ENCODE measurements around the gene HS6ST3. TPM values are rescaled to one million over a fixed set of nuclear protein-coding genes. Genes with fewer than 3 reads are reported as not detected.

Gene HS6ST3
- total RNA-seq, 1 experiment from 2014 or later = 0.11 TPM

GRCh38 chr13:96159725-96160124 is 69.8 kb downstream of the HS6ST3 start:
- Histone ChIP-seq H3K4me3 (ENCODE audit: low read length) (no peak overlapping the region), H3K9me2 (replicated peaks; ENCODE audit: low read length) (no peaks in the 10 kb centered on the region), H3K4me2 (ENCODE audit: low read length) (no peak overlapping the region), H3K4me1 (ENCODE audit: insufficient read depth, low read length) (no peaks in the 10 kb centered on the region), H3K9ac (ENCODE audit: low read length) (no peak overlapping the region), H4K20me1 (ENCODE audit: low read length) (no peaks in the 10 kb centered on the region), H3K9me3 (ENCODE audit: low read length) (no peaks in the 10 kb centered on the region), H3K27ac (ENCODE audit: low read length) (no peak overlapping the region), H3K27me3 (ENCODE audit: low read length) (peaks cover 41% of the 10 kb centered on the region), H2AFZ (ENCODE audit: low read length) (no peak overlapping the region), H3K36me3 (ENCODE audit: low read depth, low read length) (no peaks in the 10 kb centered on the region), H3K79me2 (ENCODE audit: low read length) (no peaks in the 10 kb centered on the region), H3F3A (ENCODE audit: low read length, unreplicated experiment) (no peaks in the 10 kb centered on the region)
- ChIA-PET POLR2A (ENCODE audit: unreplicated experiment) (no interaction called here), CTCF (no interaction called here)
- ATAC-seq = no peak
- no peak for TF ChIP-seq EZH2phosphoT487 (IDR thresholded peaks at IDR 0.05; ENCODE audit: borderline replicate concordance, low read length)
- TF ChIP-seq EZH2 (IDR thresholded peaks at IDR 0.05; ENCODE audit: low read length, unreplicated experiment) = no peak
- TF ChIP-seq, protein P1, sequence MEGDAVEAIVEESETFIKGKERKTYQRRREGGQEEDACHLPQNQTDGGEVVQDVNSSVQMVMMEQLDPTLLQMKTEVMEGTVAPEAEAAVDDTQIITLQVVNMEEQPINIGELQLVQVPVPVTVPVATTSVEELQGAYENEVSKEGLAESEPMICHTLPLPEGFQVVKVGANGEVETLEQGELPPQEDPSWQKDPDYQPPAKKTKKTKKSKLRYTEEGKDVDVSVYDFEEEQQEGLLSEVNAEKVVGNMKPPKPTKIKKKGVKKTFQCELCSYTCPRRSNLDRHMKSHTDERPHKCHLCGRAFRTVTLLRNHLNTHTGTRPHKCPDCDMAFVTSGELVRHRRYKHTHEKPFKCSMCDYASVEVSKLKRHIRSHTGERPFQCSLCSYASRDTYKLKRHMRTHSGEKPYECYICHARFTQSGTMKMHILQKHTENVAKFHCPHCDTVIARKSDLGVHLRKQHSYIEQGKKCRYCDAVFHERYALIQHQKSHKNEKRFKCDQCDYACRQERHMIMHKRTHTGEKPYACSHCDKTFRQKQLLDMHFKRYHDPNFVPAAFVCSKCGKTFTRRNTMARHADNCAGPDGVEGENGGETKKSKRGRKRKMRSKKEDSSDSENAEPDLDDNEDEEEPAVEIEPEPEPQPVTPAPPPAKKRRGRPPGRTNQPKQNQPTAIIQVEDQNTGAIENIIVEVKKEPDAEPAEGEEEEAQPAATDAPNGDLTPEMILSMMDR (conservative IDR thresholded peaks at IDR 0.05; ENCODE audit: low read depth, low read length) = no peak
- DNase-seq = no peak
- intact Hi-C loops (cut with micrococcal nuclease) = no loop called here
- no TSS peak for BruUV-seq (replicated peaks)

DNA sequence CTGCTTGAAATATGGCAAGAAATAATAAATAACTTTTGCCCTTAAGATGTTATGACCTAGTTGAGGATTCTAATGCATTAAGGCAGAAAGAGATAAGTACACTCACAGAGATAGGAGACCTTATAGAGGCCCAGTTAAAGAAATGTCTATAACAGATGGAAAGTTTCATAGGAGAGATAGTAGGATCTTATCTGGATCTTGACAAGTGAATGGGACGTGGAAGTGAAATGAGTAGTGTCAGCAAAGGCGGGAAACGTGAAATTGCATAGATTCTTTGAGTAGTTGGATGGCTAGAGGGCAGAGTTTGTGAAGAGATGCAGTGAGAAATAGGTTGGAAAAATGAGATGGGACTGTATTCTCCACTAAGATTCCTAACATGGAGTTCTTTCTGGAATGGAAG is 71.2 kb downstream of the HS6ST3 start:
- Histone ChIP-seq H3F3A (ENCODE audit: low read length, unreplicated experiment) (no peaks in the 10 kb centered on the region), H3K79me2 (ENCODE audit: low read length) (no peaks in the 10 kb centered on the region), H3K27me3 (ENCODE audit: low read length) (peaks cover 36% of the 10 kb centered on the region), H3K27ac (ENCODE audit: low read length) (no peak overlapping the region), H3K4me1 (ENCODE audit: insufficient read depth, low read length) (no peaks in the 10 kb centered on the region), H4K20me1 (ENCODE audit: low read length) (no peaks in the 10 kb centered on the region), H3K9me3 (ENCODE audit: low read length) (no peaks in the 10 kb centered on the region), H3K4me2 (ENCODE audit: low read length) (no peak overlapping the region), H3K4me3 (ENCODE audit: low read length) (no peak overlapping the region), H3K9me2 (replicated peaks; ENCODE audit: low read length) (no peaks in the 10 kb centered on the region), H3K36me3 (ENCODE audit: low read depth, low read length) (no peaks in the 10 kb centered on the region), H2AFZ (ENCODE audit: low read length) (no peak overlapping the region), H3K9ac (ENCODE audit: low read length) (no peak overlapping the region)
- DNase-seq = no peak
- CTCF ChIA-PET = no interaction called here
- BruUV-seq (replicated peaks) = no TSS peak
- TF ChIP-seq EZH2 (IDR thresholded peaks at IDR 0.05; ENCODE audit: low read length, unreplicated experiment) (no peak), EZH2phosphoT487 (IDR thresholded peaks at IDR 0.05; ENCODE audit: borderline replicate concordance, low read length) (no peak)
- TF ChIP-seq, protein P1 (conservative IDR thresholded peaks at IDR 0.05; ENCODE audit: low read depth, low read length) = no peak
- ATAC-seq = no peak
- intact Hi-C loops (cut with micrococcal nuclease) = no loop called here
- POLR2A ChIA-PET (ENCODE audit: unreplicated experiment) = no interaction called here

GRCh38 chr13:96165840-96166239 is 75.9 kb downstream of the HS6ST3 start:
- no peak overlapping the region for H3K4me3 ChIP-seq (ENCODE audit: low read length)
- H3K79me2 ChIP-seq (ENCODE audit: low read length) = no peaks in the 10 kb centered on the region
- H3K9ac ChIP-seq (ENCODE audit: low read length) = no peak overlapping the region
- intact Hi-C loops (cut with micrococcal nuclease) = no loop called here
- no peak overlapping the region for H2AFZ ChIP-seq (ENCODE audit: low read length)
- no peaks in the 10 kb centered on the region for H3K9me2 ChIP-seq (replicated peaks; ENCODE audit: low read length)
- DNase-seq (no peak), ATAC-seq (no peak)
- CTCF ChIA-PET = no interaction called here
- H3K27me3 ChIP-seq (ENCODE audit: low read length) = peaks cover 8% of the 10 kb centered on the region; the same call in 1 of the 2 replicates
- no peak overlapping the region for H3K27ac ChIP-seq (ENCODE audit: low read length)
- TF ChIP-seq, protein P1 (conservative IDR thresholded peaks at IDR 0.05; ENCODE audit: low read depth, low read length) = no peak
- TF ChIP-seq EZH2phosphoT487 (IDR thresholded peaks at IDR 0.05; ENCODE audit: borderline replicate concordance, low read length) (no peak), EZH2 (IDR thresholded peaks at IDR 0.05; ENCODE audit: low read length, unreplicated experiment) (no peak)
- H3K4me1 ChIP-seq (ENCODE audit: insufficient read depth, low read length) = no peaks in the 10 kb centered on the region
- POLR2A ChIA-PET (ENCODE audit: unreplicated experiment) = no interaction called here
- H4K20me1 ChIP-seq (ENCODE audit: low read length) = no peaks in the 10 kb centered on the region
- BruUV-seq (replicated peaks) = no TSS peak
- H3F3A ChIP-seq (ENCODE audit: low read length, unreplicated experiment) = no peaks in the 10 kb centered on the region
- no peak overlapping the region for H3K4me2 ChIP-seq (ENCODE audit: low read length)
- H3K9me3 ChIP-seq (ENCODE audit: low read length) = no peaks in the 10 kb centered on the region
- H3K36me3 ChIP-seq (ENCODE audit: low read depth, low read length) = no peaks in the 10 kb centered on the region

Measured in PC-3 (cell line).